K562 (cell line): ENCODE measurements around the gene HSPA1L. TPM values are rescaled to one million over a fixed set of nuclear protein-coding genes. Genes with fewer than 3 reads are reported as not detected.

Experiments
- KDM1A ChIP-seq, 2 experiments: fragments of 450-650 bp; IDR thresholded peaks; 2 replicates each; pipeline ENCODE4 v1.6.1; 2016; ENCODE audit warnings: mild to moderate bottlenecking in 2 of 2
- MCM5 ChIP-seq: fragments of 450-650 bp; IDR thresholded peaks from 2 replicates; pipeline ENCODE4 v1.6.1; 2016; ENCODE audit warnings: low read depth
- MTF1 ChIP-seq: fragments of 250-450 bp; sonication (Bioruptor Pico); IDR thresholded peaks from 2 replicates; pipeline ENCODE4 v1.9.0; 2021; ENCODE audit warnings: moderate library complexity, mild to moderate bottlenecking, inconsistent platforms, borderline replicate concordance
- NR0B1 ChIP-seq: fragments of 450-650 bp; IDR thresholded peaks from one replicate; pipeline ENCODE4 v1.6.1; 2018; ENCODE audit warnings: mild to moderate bottlenecking, moderate library complexity; ENCODE audit not compliant: partially characterized antibody
- NR2C1 ChIP-seq, 2 experiments: fragments of 450-650 bp; IDR thresholded peaks; 2 replicates each; pipeline ENCODE4 v1.6.1; 2017; ENCODE audit warnings: mild to moderate bottlenecking in 2 of 2, antibody characterized with exemption in 1 of 2, inconsistent platforms in 1 of 2, missing compliant biosample characterization in 1 of 2, missing genetic modification characterization in 1 of 2
- PML ChIP-seq: IDR thresholded peaks from 2 replicates; pipeline ENCODE4 v1.6.1; 2012; ENCODE audit warnings: low read length, inconsistent platforms
- POLR2A ChIP-seq: fragments of 450-650 bp; conservative IDR thresholded peaks from 2 replicates; pipeline ENCODE4 v1.6.1; 2016
- POLR2G ChIP-seq: fragments of 200-400 bp; formaldehyde crosslinking; IDR thresholded peaks from 2 replicates; pipeline ENCODE4 v1.6.1; 2017; ENCODE audit warnings: low read depth, mild to moderate bottlenecking, antibody characterized with exemption, low read length, moderate library complexity
- SIN3A ChIP-seq, 2 experiments: fragments of 150-350 bp in 1 of 2; IDR thresholded peaks; 2 replicates each; pipeline ENCODE4 v1.6.1; 2011 to 2016; ENCODE audit warnings: borderline replicate concordance in 2 of 2, low read depth in 2 of 2, low read length in 2 of 2, mild to moderate bottlenecking in 2 of 2, moderate library complexity in 2 of 2; ENCODE audit not compliant: control insufficient read depth in 1 of 2
- SMAD1 ChIP-seq: fragments of 150-350 bp; IDR thresholded peaks from 2 replicates; pipeline ENCODE4 v1.6.1; 2014; ENCODE audit warnings: low read length, low read depth; ENCODE audit not compliant: partially characterized antibody
- SMARCE1 ChIP-seq: fragments of 450-650 bp; IDR thresholded peaks from 2 replicates; pipeline ENCODE4 v1.7.1; 2016; ENCODE audit warnings: mild to moderate bottlenecking
- ZBTB5 ChIP-seq: fragments of 450-650 bp; IDR thresholded peaks from 2 replicates; pipeline ENCODE4 v1.6.1; 2017; ENCODE audit warnings: antibody characterized with exemption
- ZNF282 ChIP-seq: sonication (generic); formaldehyde crosslinking; IDR thresholded peaks from 2 replicates; pipeline ENCODE4 v1.8.1; 2023; ENCODE audit warnings: missing genetic modification reagents
- ZNF431 ChIP-seq: sonication (generic); formaldehyde crosslinking; IDR thresholded peaks from 2 replicates; pipeline ENCODE4 v1.8.0; 2022; ENCODE audit warnings: mild to moderate bottlenecking, missing genetic modification reagents
- polyA plus RNA-seq, 8 experiments: library from polyadenylated mRNA; depleted of rRNA in 4 of 8; stranded (reverse) in 5 of 8; unstranded in 3 of 8; fragments of >200 nt; fragmentation: Nextera tagmentation in 2 of 8; fragmentation: Illumina TruSeq in 1 of 8; extraction: Ambion mirVana in 2 of 8; extraction: Trizol in 1 of 8; gene quantifications; 2 replicates each; pipeline versions ENCODE4 v1.2.1 to v1.2.3, GENCODE V29; 2011 to 2014; ENCODE audit warnings: inconsistent platforms in 1 of 8, missing spikeins in 1 of 8
- total RNA-seq, 7 experiments: library from RNA; depleted of rRNA in 6 of 7; stranded (reverse); fragments of >200 nt in 6 of 7; fragmentation: Illumina TruSeq in 2 of 7; extraction: Trizol in 2 of 7; gene quantifications; 2 replicates each; pipeline versions ENCODE4 v1.2.1 to v1.2.3, GENCODE V29; 2011 to 2021; ENCODE audit warnings: low replicate concordance in 1 of 7

The HSPA1L gene
- total and polyA plus RNA-seq, 9 of the 15 experiments (the other 6 are each of a cell fraction or from before 2014, with no cell fraction given), result 0.14 to 2.1 (median 1.3) TPM

DNA sequence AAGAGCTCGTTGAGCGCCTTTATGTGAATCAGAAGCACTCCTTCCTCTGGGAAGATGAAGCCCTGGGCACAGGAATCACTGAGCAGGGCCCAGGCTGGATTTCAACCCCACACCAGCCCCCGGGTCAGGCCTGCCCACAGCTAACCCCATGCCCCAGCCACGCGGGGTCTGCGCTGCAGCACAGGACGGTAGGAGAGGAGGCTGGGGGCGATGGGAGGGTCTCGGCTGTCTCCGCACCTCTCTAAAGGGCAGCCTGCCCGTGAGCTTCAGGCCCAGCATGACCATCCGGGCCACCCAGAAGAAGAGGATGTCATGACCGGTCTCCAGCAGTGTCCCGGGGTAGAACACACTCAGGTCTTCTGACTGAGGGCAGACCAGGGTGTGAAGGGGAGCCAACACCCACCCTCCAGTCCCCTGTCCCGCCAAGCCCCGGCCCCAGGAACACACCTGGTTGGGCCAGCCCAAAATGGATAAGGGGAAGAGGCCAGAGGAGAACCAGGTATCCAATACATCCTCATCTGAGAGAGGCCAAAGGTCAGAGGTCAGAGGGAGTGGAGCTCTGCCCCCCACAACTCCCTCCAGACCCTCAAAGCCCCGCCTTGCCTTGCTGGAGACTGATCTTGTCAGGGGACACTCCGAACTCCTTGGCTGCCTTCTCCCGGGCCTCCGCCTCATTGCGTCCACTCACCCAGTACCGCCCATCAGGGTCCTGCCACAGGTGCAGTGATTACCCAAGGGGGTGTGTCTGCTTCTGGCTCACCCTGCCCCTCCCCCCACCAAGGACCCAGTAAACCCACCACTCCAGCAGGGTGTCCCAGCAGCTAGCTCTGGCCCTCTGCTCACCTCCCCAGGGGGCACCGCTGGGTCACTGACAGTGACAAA lies 33.6 kb downstream of the HSPA1L start (continued):
- TF ChIP-seq SMAD1 (no peak), ZNF431 (0 out of 2 replicates have a peak, but pooled peaks have one; percentile 8), POLR2G (peak; percentile 69), MTF1 (CRISPR knock-in tag) (no peak), ZBTB5 (no peak), SIN3A (IDR thresholded peaks at IDR 0.05; ENCODE audit: borderline replicate concordance in 2 of 2, control insufficient read depth in 1 of 2, low read depth in 2 of 2, low read length in 2 of 2) (0 out of 4 replicates have a peak, but pooled peaks of 1 of the 2 experiments have one; percentile 16), ZNF282 (CRISPR knock-in tag) (0 out of 2 replicates have a peak, but pooled peaks have one; percentile 14), KDM1A (IDR thresholded peaks at IDR 0.05) (peak in 1 of 2 experiments; percentile 34; a peak in 1 of 4 replicates), MCM5 (no peak), NR0B1 (no peak), PML (0 out of 2 replicates have a peak, but pooled peaks have one; percentile 15), SMARCE1 (no peak), POLR2A (peak; percentile 39; the same call in 1 of the 2 replicates), NR2C1 (IDR thresholded peaks at IDR 0.05) (peak; percentile 93), NR2C1 (tag; IDR thresholded peaks at IDR 0.05) (peak; percentile 94)
